Endothelial cell of umbilical vein (primary cell): ENCODE data around the gene UNKL. TPM values are rescaled to one million over a fixed set of nuclear protein-coding genes. Genes with fewer than 3 reads are reported as not detected.

Experiments used
- BruUV-seq: library from RNA; stranded (reverse); fragments of 400-500 nt; replicated peaks from 2 replicates; lab custom pipeline; 2021; lab: Mats Ljungman, UMichigan
- CTCF ChIA-PET: fragments of 300-600, 350-600 bp; sonication (Branson Sonifier 250); formaldehyde crosslinking; loops from one replicate; lab custom pipeline; 2021; ENCODE audit warnings: antibody characterized with exemption, inconsistent platforms; lab: Charles Lee
- POLR2A ChIA-PET: fragments of 300-600, 350-600 bp; sonication (Branson Sonifier 250); formaldehyde crosslinking; loops from one replicate; lab custom pipeline; 2021; ENCODE audit warnings: antibody characterized with exemption, inconsistent platforms; lab: Charles Lee
- DNase-seq: peaks from one replicate; pipeline ENCODE4 v3.0.0-alpha.2; 2011; ENCODE audit warnings: low read depth, low spot score
- FAIRE-seq: peaks from 2 replicates; lab custom pipeline; 2011; peaks lifted over from hg19 to GRCh38; lab: Jason Lieb, UNC
- H2AFZ ChIP-seq: 2 replicates; pipeline ENCODE4 v1.6.0; 2012; ENCODE audit warnings: low read depth, low read length, control low read depth, inconsistent platforms
- H3K27ac ChIP-seq: 2 replicates; pipeline ENCODE4 v1.5.1; 2011; ENCODE audit warnings: low read depth, mild to moderate bottlenecking, control low read depth, low read length, moderate library complexity; ENCODE audit not compliant: insufficient read depth
- H3K27me3 ChIP-seq, 2 experiments: 2 replicates each; pipeline versions ENCODE4 v1.6.0 to v1.6.1; 2011; ENCODE audit warnings: low read length in 2 of 2, mixed read lengths in 1 of 2; ENCODE audit not compliant: control insufficient read depth in 2 of 2, insufficient read depth in 2 of 2
- H3K36me3 ChIP-seq, 2 experiments: 2 replicates in 1 of 2; 3 replicates in 1 of 2; pipeline ENCODE4 v1.5.1; 2011; ENCODE audit warnings: low read length in 2 of 2, mild to moderate bottlenecking in 1 of 2, moderate library complexity in 1 of 2; ENCODE audit not compliant: control insufficient read depth in 2 of 2, insufficient read depth in 2 of 2; ENCODE audit errors: extremely low read depth in 1 of 2
- H3K4me1 ChIP-seq: 3 replicates; pipeline ENCODE4 v1.5.1; 2011; ENCODE audit warnings: mild to moderate bottlenecking, low read length; ENCODE audit not compliant: control insufficient read depth, insufficient read depth; ENCODE audit errors: extremely low read depth
- H3K4me2 ChIP-seq: 2 replicates; pipeline ENCODE4 v1.6.1; 2011; ENCODE audit warnings: low read length, control low read depth, mixed read lengths; ENCODE audit not compliant: insufficient read depth
- H3K4me3 ChIP-seq, 3 experiments: fragments of 200-600 bp in 1 of 3; sonication (generic), shearing (Covaris generic) in 1 of 3; replicated peaks in 1 of 3; 2 replicates each; pipeline ENCODE4 v1.5.1; 2011 to 2016; ENCODE audit warnings: control low read depth in 3 of 3, low read length in 3 of 3, mild to moderate bottlenecking in 2 of 3, inconsistent platforms in 1 of 3, low read depth in 1 of 3, moderate library complexity in 1 of 3; ENCODE audit not compliant: insufficient read depth in 1 of 3
- H3K79me2 ChIP-seq: 2 replicates; pipeline ENCODE4 v1.6.0; 2012; ENCODE audit warnings: low read length, inconsistent platforms; ENCODE audit not compliant: control insufficient read depth, insufficient read depth
- H3K9ac ChIP-seq: replicated peaks from 2 replicates; pipeline ENCODE3; 2011; ENCODE audit warnings: low read length, control low read depth; ENCODE audit not compliant: insufficient read depth; ENCODE audit errors: extremely low read depth
- H3K9me1 ChIP-seq: replicated peaks from 3 replicates; pipeline ENCODE4 v1.6.0; 2011; ENCODE audit warnings: mild to moderate bottlenecking, low read length; ENCODE audit not compliant: control insufficient read depth, insufficient read depth; ENCODE audit errors: extremely low read depth
- H3K9me3 ChIP-seq: replicated peaks from 2 replicates; pipeline ENCODE4 v1.5.1; 2012; ENCODE audit warnings: low read length, inconsistent platforms; ENCODE audit not compliant: control insufficient read depth, insufficient read depth
- H4K20me1 ChIP-seq: replicated peaks from 2 replicates; pipeline ENCODE3; 2011; ENCODE audit warnings: mild to moderate bottlenecking, low read length; ENCODE audit not compliant: control insufficient read depth, insufficient read depth; ENCODE audit errors: extremely low read depth
- EZH2 ChIP-seq: IDR thresholded peaks from 2 replicates; pipeline ENCODE4 v1.6.1; 2012; ENCODE audit warnings: borderline replicate concordance, low read depth, mild to moderate bottlenecking, moderate library complexity, low read length, inconsistent platforms; ENCODE audit not compliant: severe bottlenecking
- FOS ChIP-seq: IDR thresholded peaks from 2 replicates; pipeline ENCODE4 v1.6.1; 2011; ENCODE audit warnings: mild to moderate bottlenecking, low read length, moderate library complexity, borderline replicate concordance; ENCODE audit not compliant: insufficient read depth
- GATA2 ChIP-seq: IDR thresholded peaks from 2 replicates; pipeline ENCODE4 v1.7.0; 2011; ENCODE audit warnings: low read depth, mild to moderate bottlenecking, moderate library complexity, mixed read lengths, low read length; ENCODE audit not compliant: insufficient read length, insufficient read depth
- JUN ChIP-seq: IDR thresholded peaks from 2 replicates; pipeline ENCODE4 v1.6.1; 2011; ENCODE audit warnings: borderline replicate concordance, low read depth; ENCODE audit not compliant: insufficient read length, insufficient read depth
- MAX ChIP-seq: IDR thresholded peaks from 2 replicates; pipeline ENCODE4 v1.6.1; 2011; ENCODE audit not compliant: insufficient read depth, insufficient read length
- MYC ChIP-seq: IDR thresholded peaks from one replicate; pipeline ENCODE4 v1.6.1; 2011; ENCODE audit warnings: mild to moderate bottlenecking, low read depth, low read length
- POLR2A ChIP-seq: IDR thresholded peaks from 2 replicates; pipeline ENCODE4 v1.6.1; 2012; ENCODE audit warnings: low read depth, mild to moderate bottlenecking, control low read depth, low read length
- POLR2AphosphoS5 ChIP-seq: IDR thresholded peaks from 2 replicates; pipeline ENCODE4 v1.6.1; 2012; ENCODE audit warnings: low read depth, mild to moderate bottlenecking, control low read depth, low read length, moderate library complexity; ENCODE audit not compliant: insufficient read depth
- dilution Hi-C: fragments of 300-500 bp; cut with MboI; formaldehyde crosslinking; loops from one replicate; pipeline ENCODE4 v1.15.0; 2019; ENCODE audit warnings: low sequenced_read_pairs; ENCODE audit not compliant: extremely low pct_ligation_motif_present
- intact Hi-C: fragments of 100-400 bp; cut with micrococcal nuclease; formaldehyde crosslinking; loops from one replicate; pipeline ENCODE4 v1.10.0; 2022
- polyA plus RNA-seq, 4 experiments: library from polyadenylated mRNA; depleted of rRNA in 3 of 4; stranded (reverse) in 3 of 4; unstranded in 1 of 4; fragments of >200 nt; gene quantifications; 2 replicates each; pipeline versions ENCODE4 v1.2.1 to v1.2.3, GENCODE V29; 2011 to 2012; ENCODE audit warnings: missing spikeins in 1 of 4
- total RNA-seq: library from RNA; stranded (reverse); gene quantifications from 2 replicates; pipeline ENCODE4 v1.2.3, GENCODE V29; 2021
- TF ChIP-seq, protein P1 (sequence below), 2 donors: IDR thresholded peaks; 1 replicate in 1 of 2; 2 replicates in 1 of 2; pipeline ENCODE4 v1.5.1; 2011; ENCODE audit warnings: low read length in 2 of 2, mild to moderate bottlenecking in 2 of 2, moderate library complexity in 2 of 2, control low read depth in 1 of 2, inconsistent platforms in 1 of 2, low read depth in 1 of 2; ENCODE audit not compliant: insufficient read depth in 1 of 2; ENCODE audit errors: extremely low read depth in 1 of 2

UNKL gene
- total and polyA plus RNA-seq, 2 donors (not counting 3 experiments of a cell fraction or from before 2014, with no cell fraction given) = 17.1 to 32.8 TPM

DNA sequence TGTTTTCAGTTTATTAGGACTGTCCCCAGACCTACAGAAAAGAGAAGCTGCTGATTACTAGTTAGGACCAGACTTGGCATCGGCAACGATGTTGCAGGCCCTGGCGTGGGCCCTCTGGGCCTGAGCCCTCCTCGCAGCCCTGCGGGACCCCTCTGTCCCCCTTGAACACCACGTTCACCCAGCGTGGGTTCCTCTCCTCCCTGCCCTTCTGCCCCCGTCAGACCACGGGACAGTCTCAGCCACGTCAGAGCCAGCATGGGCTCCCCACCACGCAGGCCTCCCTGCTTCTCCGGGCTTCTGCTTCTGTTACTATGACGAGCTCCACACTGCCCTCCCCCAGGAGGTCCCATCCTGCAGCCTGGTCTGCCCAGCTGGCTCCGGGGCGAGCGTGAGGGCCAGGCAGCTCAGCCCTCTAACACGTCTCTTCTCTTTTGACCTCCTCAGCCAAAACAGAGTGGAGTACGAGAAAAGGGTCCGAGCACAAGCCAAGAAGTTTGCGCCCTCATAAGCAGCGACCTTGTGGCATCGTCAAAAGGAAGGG lies 90.1 kb downstream of the UNKL start:
- no peak for TF ChIP-seq JUN
- no peak for TF ChIP-seq MYC
- TF ChIP-seq, protein P1, sequence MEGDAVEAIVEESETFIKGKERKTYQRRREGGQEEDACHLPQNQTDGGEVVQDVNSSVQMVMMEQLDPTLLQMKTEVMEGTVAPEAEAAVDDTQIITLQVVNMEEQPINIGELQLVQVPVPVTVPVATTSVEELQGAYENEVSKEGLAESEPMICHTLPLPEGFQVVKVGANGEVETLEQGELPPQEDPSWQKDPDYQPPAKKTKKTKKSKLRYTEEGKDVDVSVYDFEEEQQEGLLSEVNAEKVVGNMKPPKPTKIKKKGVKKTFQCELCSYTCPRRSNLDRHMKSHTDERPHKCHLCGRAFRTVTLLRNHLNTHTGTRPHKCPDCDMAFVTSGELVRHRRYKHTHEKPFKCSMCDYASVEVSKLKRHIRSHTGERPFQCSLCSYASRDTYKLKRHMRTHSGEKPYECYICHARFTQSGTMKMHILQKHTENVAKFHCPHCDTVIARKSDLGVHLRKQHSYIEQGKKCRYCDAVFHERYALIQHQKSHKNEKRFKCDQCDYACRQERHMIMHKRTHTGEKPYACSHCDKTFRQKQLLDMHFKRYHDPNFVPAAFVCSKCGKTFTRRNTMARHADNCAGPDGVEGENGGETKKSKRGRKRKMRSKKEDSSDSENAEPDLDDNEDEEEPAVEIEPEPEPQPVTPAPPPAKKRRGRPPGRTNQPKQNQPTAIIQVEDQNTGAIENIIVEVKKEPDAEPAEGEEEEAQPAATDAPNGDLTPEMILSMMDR (IDR thresholded peaks at IDR 0.05; ENCODE audit: extremely low read depth in 1 of 2, insufficient read depth in 1 of 2, low read depth in 1 of 2, low read length in 2 of 2) = no peak
- TF ChIP-seq FOS = no peak
- no peak for TF ChIP-seq EZH2
- TF ChIP-seq GATA2 = no peak
- TF ChIP-seq MAX = no peak
- no peak for TF ChIP-seq POLR2A
- no peak for TF ChIP-seq POLR2AphosphoS5
- Histone ChIP-seq H4K20me1 (no peaks in the 10 kb centered on the region), H3K27me3 (no peaks in the 10 kb centered on the region), H3K4me1 (no peaks in the 10 kb centered on the region), H3K9ac (no peak overlapping the region), H3K4me3 (no peak overlapping the region), H2AFZ (no peak overlapping the region), H3K9me3 (no peaks in the 10 kb centered on the region), H3K27ac (no peak overlapping the region), H3K36me3 (peaks cover 3 to 36% of the 10 kb centered on the region in 2 experiments), H3K79me2 (no peaks in the 10 kb centered on the region), H3K4me2 (no peak overlapping the region), H3K9me1 (no peaks in the 10 kb centered on the region)
- no peak for FAIRE-seq
- no peak for DNase-seq
- intact Hi-C loops (no loop called here), dilution Hi-C loops (no loop called here)
- POLR2A ChIA-PET = no interaction called here
- BruUV-seq = no TSS peak
- CTCF ChIA-PET = no interaction called here
